ENCODE data around the gene SMARCAL1.

GRCh38 chr2:216522892-216523502, 110.7 kb downstream of the SMARCAL1 start:
- no peak for TF ChIP-seq CTCF (IDR thresholded peaks at IDR 0.05)
- TF ChIP-seq POLR2AphosphoS5 (IDR thresholded peaks at IDR 0.05), result no peak
- no peak for TF ChIP-seq POLR2A (IDR thresholded peaks at IDR 0.05)
